Natural killer cell (primary cell): Measurements from ENCODE around the gene PGRMC2. TPM values are rescaled to one million over a fixed set of nuclear protein-coding genes. Genes with fewer than 3 reads are reported as not detected.

Experiments used
- ATAC-seq, 3 donors: fragments of 150-1000 bp in 2 of 3; fragments of 200-7000 bp in 1 of 3; cut with Tn5 transposase; 1 replicate in 1 of 3; 2 replicates in 2 of 3; pipeline ENCODE4 v1.10.0; 2021; ENCODE audit warnings: mild to moderate bottlenecking in 2 of 3, moderate library complexity in 2 of 3
- DNase-seq, 2 donors: peaks; one replicate each; pipeline versions ENCODE4 v3.0.0 to v3.0.0-alpha.2; 2013 to 2021; ENCODE audit warnings: mixed read lengths in 1 of 2
- H3K27ac ChIP-seq: one replicate; pipeline ENCODE4 v1.5.1; 2013; ENCODE audit warnings: mild to moderate bottlenecking, low read length
- H3K27me3 ChIP-seq: one replicate; pipeline ENCODE4 v1.6.1; 2013; ENCODE audit warnings: low read length; ENCODE audit not compliant: control insufficient read depth, insufficient read depth
- H3K36me3 ChIP-seq: one replicate; pipeline ENCODE4 v1.6.1; 2013; ENCODE audit warnings: low read length; ENCODE audit not compliant: control insufficient read depth, insufficient read depth
- H3K4me1 ChIP-seq: one replicate; pipeline ENCODE4 v1.6.1; 2013; ENCODE audit warnings: low read length; ENCODE audit not compliant: control insufficient read depth, insufficient read depth
- H3K4me3 ChIP-seq: one replicate; pipeline ENCODE4 v1.5.1; 2013; ENCODE audit warnings: low read length
- H3K9me3 ChIP-seq: one replicate; pipeline ENCODE4 v1.6.1; 2013; ENCODE audit warnings: low read length; ENCODE audit not compliant: control insufficient read depth, insufficient read depth
- H3K27ac Mint-ChIP-seq, 2 donors: one replicate each; pipeline ENCODE4 v1.8.0; 2022; ENCODE audit warnings: mild to moderate bottlenecking in 2 of 2, mixed read lengths in 2 of 2, moderate library complexity in 1 of 2
- H3K27me3 Mint-ChIP-seq, 2 donors: one replicate each; pipeline ENCODE4 v1.8.0; 2022; ENCODE audit warnings: low read depth in 2 of 2, mixed read lengths in 2 of 2
- H3K36me3 Mint-ChIP-seq: one replicate; pipeline ENCODE4 v1.8.0; 2022; ENCODE audit warnings: mixed read lengths
- H3K4me1 Mint-ChIP-seq, 2 donors: one replicate each; pipeline ENCODE4 v1.8.0; 2022; ENCODE audit warnings: mixed read lengths in 2 of 2
- H3K4me3 Mint-ChIP-seq: one replicate; pipeline ENCODE4 v1.8.0; 2022; ENCODE audit warnings: mild to moderate bottlenecking, moderate library complexity, mixed read lengths
- H3K9me3 Mint-ChIP-seq, 2 donors: one replicate each; pipeline ENCODE4 v1.8.0; 2022; ENCODE audit warnings: mixed read lengths in 2 of 2
- WGBS: methylation state at CpG from one replicate; pipeline ENCODE4 v1.1.7; 2013; ENCODE audit warnings: missing lambda C conversion rate; ENCODE audit not compliant: insufficient coverage; 5-methylcytosine and 5-hydroxymethylcytosine counted together
- intact Hi-C: fragments of 100-400 bp; cut with micrococcal nuclease; formaldehyde crosslinking; loops from one replicate; pipeline ENCODE4 v1.14.2; 2022
- total RNA-seq, 4 donors: library from RNA; stranded (reverse); fragments of 120-200 nt in 1 of 4; gene quantifications; one replicate each; pipeline versions ENCODE4 v1.2.3 to v1.2.4, GENCODE V29; 2013 to 2022
- TF ChIP-seq, protein P1 (sequence below): fragments of 200-600 bp; IDR thresholded peaks from one replicate; pipeline ENCODE4 v1.8.0; 2022; ENCODE audit warnings: antibody characterized with exemption

PGRMC2 gene
- total RNA-seq, 3 donors from 2014 or later (not counting 1 experiment from before 2014, with no cell fraction given): 42.0 to 58.6 (median 53.2) TPM

GRCh38 chr4:128220286-128221235 lies 67.1 kb downstream of the PGRMC2 start:
- Histone ChIP-seq H3K4me1 (no peaks in the 10 kb centered on the region), H3K27me3 (no peaks in the 10 kb centered on the region), H3K9me3 (no peaks in the 10 kb centered on the region), H3K27ac (no peak overlapping the region), H3K36me3 (no peaks in the 10 kb centered on the region), H3K4me3 (no peak overlapping the region)
- DNase-seq: peak in 1 of 2 donors; percentile 18
- intact Hi-C loops: no loop called here
- Mint-ChIP-seq H3K4me1 (no peaks in the 10 kb centered on the region), H3K27ac (no peak overlapping the region), H3K27me3 (no peaks in the 10 kb centered on the region), H3K4me3 (no peak overlapping the region), H3K9me3 (no peaks in the 10 kb centered on the region), H3K36me3 (no peaks in the 10 kb centered on the region)
- TF ChIP-seq, protein P1, sequence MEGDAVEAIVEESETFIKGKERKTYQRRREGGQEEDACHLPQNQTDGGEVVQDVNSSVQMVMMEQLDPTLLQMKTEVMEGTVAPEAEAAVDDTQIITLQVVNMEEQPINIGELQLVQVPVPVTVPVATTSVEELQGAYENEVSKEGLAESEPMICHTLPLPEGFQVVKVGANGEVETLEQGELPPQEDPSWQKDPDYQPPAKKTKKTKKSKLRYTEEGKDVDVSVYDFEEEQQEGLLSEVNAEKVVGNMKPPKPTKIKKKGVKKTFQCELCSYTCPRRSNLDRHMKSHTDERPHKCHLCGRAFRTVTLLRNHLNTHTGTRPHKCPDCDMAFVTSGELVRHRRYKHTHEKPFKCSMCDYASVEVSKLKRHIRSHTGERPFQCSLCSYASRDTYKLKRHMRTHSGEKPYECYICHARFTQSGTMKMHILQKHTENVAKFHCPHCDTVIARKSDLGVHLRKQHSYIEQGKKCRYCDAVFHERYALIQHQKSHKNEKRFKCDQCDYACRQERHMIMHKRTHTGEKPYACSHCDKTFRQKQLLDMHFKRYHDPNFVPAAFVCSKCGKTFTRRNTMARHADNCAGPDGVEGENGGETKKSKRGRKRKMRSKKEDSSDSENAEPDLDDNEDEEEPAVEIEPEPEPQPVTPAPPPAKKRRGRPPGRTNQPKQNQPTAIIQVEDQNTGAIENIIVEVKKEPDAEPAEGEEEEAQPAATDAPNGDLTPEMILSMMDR: no peak
- 100% methylated on average over 3 of the region's 8 CpGs for WGBS
- ATAC-seq: peak in 1 of 3 donors; percentile 39

Other genes with a start within 250 kb of the PGRMC2 start
- gene LARP1B, start 226.5 kb downstream of the PGRMC2 start, total RNA-seq: 10 to 100 TPM in 1 of 3 donors, 1 to 10 TPM in 2; 8.5 to 10.7 (median 9.1) TPM